GM18519 (cell line): ENCODE measurements around the gene HACD2.

ENCODE experiments used
- ATAC-seq: cut with Tn5 transposase; IDR thresholded peaks from one replicate; pipeline ENCODE4 v1.9.1; 2021; ENCODE audit warnings: mild to moderate bottlenecking, moderate library complexity; ENCODE audit not compliant: unreplicated experiment, low FRiP score

The HACD2 gene

GRCh38 chr3:123584988-123585937 is at the start of gene HACD2:
TSS of gene HACD2 (minus strand) at chr3:123585053. CDS start at chr3:123585027, 26 bp downstream.
- peak; percentile 79 for ATAC-seq

- ATAC-seq, result no peak
These were observed 49.5 kb upstream of the HACD2 start for GRCh38 chr3:123634149-123635051.

DNA sequence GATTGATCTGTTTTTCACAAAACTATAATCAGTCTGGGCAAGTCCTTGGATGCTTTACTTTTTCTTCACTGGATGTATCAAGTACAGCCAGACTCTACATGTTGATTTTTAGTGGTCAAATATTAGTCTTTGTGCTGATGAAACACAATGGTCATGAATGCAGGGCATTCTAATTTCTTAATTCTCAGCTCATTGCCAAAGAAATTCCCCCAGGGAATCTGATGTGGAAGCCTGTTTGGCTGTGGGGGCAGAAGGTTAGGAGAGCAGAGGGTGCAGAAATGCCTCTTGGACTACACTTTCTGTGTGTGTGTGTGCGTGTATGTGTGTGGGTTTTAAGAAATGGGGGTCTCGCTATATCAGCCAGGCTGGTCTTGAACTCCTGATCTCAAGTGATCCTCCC is 48.7 kb upstream of the HACD2 start:
- no peak for ATAC-seq

GRCh38 chr3:123632161-123632655 is 47.4 kb upstream of the HACD2 start:
- no peak for ATAC-seq

GRCh38 chr3:123629747-123630047 is 44.8 kb upstream of the HACD2 start:
- ATAC-seq, result no peak

DNA sequence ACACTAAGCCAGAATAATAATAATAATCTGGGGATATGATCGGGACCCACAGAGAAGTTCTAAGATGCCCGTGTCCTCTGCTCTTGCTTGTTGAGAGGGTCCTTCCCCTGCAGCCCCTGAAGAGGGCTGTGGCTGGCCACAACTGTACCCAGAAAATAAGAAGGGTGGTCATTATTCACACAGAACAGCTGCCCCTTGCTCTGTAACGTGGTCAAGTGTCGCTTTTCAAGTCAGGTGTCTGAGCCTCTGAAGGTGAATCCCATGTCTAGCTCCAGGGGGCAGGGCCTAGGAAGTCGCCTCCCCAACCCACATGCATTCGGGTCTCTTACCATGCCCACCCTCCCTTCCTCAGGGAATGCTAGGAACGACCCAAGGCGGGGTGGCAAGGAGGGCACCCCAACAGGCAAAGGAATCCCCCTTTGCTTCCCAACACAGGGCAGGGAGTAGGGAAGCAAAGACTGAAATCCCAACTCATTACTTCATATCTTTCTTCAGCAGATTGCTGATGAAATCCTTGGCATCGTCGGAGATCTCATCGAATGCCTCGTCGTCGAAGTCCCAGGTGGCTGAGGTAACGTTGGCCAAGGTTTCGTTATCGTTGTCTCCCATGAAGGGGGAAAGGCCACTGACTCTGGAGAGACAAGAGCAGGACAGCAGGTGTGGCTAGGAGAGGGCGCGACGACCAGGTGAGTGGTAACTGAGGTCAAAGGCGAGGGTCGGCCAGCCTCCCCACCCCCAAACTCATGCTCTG is 44.3 kb upstream of the HACD2 start:
- no peak for ATAC-seq

DNA sequence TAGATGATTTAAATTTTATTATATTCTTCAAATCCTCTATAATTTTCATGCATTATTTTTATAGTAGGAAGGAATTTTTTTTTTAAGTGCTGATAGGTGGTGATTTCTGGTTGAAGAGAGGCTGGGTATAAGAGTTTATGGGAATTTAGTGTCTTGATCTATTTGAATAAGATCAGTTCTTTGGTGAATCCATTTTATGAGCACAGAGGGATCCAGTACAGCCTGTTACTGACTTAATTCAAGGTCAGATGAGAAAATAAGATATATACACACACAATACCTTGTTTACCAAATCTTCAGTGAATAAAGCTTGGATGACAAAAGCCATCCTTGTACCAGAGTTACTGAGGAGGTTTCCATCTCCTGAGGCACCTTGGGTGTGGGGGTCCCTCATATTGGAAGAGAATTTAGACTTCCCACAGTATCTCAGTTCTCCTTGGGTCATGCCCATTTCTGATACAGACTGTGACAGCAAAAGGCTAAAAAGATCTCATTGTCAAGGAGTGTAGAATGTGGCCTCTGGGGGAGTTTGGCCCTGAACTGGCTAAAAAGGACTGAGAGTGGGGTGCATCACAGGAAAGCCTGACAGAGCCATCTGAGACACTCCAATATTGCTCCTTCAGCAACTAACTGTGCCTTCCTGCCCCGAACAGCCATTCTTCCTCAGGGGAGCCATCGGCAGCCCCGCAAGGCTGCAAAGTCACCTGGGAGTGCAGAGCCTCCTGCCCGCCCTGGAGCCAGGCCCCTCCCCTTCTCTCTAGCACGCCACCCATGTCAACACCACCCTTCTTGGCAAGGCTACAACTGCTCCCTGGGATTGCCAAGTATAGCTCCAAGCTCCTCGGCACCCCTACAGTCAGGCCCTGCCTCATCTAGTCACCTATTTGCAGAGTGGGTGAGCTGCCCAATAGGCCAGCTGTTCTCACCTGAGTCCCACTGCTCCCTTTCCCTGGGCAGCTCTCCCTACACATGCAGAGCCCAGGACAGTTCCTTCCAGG is 43.1 kb upstream of the HACD2 start:
- ATAC-seq, result no peak

GRCh38 chr3:123626881-123627280 is 42.0 kb upstream of the HACD2 start:
- ATAC-seq, result no peak

GRCh38 chr3:123624302-123624701 is 39.4 kb upstream of the HACD2 start:
- no peak for ATAC-seq

DNA sequence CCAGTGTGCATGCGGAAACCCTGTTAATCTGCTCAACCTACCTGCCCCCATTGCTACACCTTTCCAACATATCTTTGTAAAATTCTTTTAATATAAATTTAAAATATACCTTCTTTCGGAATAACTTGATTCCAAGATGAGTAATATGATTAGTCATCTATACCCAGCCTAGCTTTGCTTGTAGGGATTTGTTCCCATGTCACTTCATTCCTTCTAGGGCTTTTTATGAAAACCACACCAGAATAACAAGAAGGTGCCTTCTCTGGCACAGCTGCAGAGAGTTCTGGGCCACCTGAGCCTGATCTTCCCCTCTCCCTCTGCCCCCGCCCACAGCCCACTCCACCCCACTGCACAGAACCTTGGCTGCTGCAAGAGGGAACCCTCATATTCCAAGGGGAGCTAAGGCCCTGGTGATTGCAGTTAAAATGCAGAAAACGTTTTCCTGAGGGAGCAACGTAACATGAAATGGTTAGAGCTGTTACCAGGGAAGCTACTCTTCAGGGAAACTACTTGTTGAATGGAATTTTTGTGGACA is 38.6 kb upstream of the HACD2 start:
- no peak for ATAC-seq

GRCh38 chr3:123622766-123623165 is 37.9 kb upstream of the HACD2 start:
- no peak for ATAC-seq

- ATAC-seq, result no peak
These were observed 37.0 kb upstream of the HACD2 start for GRCh38 chr3:123621850-123622189.

DNA sequence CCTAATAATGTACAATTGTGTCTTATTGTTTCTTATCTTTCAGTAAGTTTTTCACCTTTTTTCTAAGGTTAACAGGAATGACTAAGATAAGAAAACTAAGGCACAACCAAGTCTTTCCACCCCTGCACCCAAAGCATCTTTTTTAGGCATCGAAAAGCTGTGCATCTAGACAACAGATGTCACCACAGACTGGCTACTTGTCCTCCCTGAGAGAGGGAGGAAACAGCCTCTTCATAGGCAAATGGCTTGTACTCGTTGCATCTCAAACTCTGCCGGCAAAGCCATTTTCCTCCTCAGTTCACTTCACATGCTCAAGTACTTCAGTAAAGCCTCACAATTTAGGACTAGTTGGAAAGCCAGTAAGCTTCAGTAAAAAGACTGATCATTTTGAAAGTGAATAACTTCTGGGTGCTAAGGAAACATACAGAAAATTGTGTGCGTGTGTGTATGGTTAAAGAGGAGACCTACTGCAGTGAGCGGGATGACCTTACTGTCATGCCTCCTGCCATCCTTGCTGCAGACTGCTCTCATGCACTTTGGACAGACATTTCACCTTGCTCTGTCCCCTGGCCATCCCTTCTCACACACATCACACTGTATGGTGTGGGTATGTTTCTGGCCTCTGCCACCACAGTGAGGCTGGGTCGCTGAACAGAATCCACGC is 36.5 kb upstream of the HACD2 start:
- no peak for ATAC-seq

- ATAC-seq, result no peak
These were observed 35.5 kb upstream of the HACD2 start for GRCh38 chr3:123620343-123620742.

DNA sequence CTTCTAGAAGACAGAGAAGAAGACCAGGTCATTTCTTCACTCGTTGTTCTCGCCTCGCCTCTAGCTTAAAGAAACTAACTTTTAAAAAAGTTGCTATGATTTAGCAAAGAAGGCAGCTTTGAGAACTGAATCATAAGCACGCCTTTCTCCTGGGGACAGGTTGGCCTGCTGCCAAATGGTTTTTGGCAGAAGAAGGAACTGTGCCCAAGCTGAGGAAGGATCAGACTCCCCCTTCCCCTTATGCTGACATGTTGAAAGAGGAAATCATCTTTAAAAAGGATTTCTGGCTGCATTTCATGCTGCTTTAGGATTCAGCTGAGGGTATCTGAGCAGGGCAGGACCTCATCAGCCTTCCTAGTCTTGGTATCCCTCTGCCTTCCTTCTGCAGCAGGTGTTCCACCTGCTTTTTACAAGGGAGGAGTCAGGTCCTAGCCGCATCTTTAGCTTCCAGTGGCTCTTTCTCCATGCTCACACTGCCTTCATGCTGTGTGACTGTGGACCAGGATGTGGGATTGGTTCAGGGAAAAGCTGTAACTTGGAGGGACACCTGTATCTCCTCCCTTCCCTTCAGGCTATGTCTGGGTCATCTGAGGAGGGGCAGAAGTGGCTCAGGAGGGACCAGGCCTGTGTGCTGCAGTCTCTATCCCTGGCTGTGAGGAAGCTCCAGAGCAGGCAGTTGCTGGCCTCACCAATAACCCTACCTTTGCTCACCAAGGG is 34.1 kb upstream of the HACD2 start:
- no peak for ATAC-seq

DNA sequence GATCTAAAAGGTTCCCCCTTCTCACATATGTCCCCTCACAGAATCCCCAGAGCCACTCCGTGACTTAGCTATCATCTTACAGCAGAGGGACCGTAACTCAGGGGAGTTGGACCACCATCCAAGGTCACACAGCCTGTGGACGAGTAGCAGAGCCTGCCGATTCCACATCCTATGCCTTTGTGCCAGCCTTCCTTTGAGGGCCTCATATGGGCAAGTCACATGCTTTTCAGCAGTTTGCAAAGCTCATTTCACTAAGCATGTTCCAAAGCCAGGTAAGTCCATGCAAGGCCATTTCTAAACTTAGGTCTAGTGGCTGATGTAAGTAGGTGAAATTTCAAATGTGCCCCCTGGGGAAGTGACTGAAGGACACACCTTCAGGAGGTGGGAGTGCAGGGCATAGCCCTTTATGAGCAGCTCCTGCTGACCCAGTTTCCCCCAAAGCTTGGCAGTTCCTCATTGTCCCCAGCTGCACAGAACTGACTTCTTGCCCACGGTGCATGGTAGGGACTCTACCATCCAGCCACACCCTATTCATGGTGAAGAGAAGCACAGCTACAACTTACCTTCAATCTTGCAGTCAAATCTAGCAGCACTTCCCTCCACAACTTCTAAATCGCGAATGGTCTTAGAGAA is 33.3 kb upstream of the HACD2 start:
- ATAC-seq, result no peak

- ATAC-seq, result no peak
These were observed 31.7 kb upstream of the HACD2 start for GRCh38 chr3:123616593-123616992.

GRCh38 chr3:123613543-123613942 is 28.7 kb upstream of the HACD2 start:
- ATAC-seq, result no peak
